Measurements from ENCODE around the gene ACYP2. TPM values are rescaled to one million over a fixed set of nuclear protein-coding genes. Genes with fewer than 3 reads are reported as not detected.
A peak's percentile ranks its signal among the peaks of the same experiment; 100 is the strongest.

The ACYP2 gene
- total and polyA plus RNA-seq, 11 donors: 39.7 to 107 (median 53.2) TPM

GRCh38 chr2:54185105-54185504, 69.7 kb downstream of the ACYP2 start:
- Histone ChIP-seq H3K36me3 (peaks cover 0 to 10% (median 0%) of the 10 kb centered on the region in 9 donors), H3K4me1 (no peaks in the 10 kb centered on the region), H3K27me3 (no peaks in the 10 kb centered on the region), H3K27ac (no peak overlapping the region), H3K9me3 (no peaks in the 10 kb centered on the region), H3K4me3 (no peak overlapping the region)
- intact Hi-C loops (cut with DNase I): no loop called here
- DNase-seq (no peak), ATAC-seq (no peak)
- WGBS, 4 donors: 71 to 100% (median 93%) methylated on average over 1 of the region's 1 CpG
- no peak for TF ChIP-seq CTCF (IDR thresholded peaks at IDR 0.05)
- TF ChIP-seq POLR2A (IDR thresholded peaks at IDR 0.05): no peak

DNA sequence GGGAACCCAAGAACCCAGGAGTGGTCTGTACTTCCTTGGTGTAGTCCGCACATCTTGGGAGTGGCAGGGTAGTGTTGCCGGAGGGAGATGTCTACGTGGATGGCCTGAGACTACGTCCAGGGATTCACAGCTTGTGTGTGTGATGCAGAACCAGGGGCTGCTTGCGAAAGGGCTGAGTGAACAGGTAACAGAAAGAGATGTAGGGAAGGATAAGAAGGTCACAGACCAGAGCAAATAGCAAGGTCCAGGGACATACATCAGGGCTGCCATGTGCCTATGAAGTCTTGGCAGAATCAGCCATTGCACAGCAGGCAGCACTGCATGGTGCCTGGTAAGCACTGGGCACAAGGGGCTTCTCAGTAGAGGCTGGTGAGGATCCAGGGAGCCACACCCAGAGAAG, 71.9 kb downstream of the ACYP2 start:
- H3K4me3 ChIP-seq: no peak overlapping the region
- no peaks in the 10 kb centered on the region for H3K4me1 ChIP-seq
- WGBS, 4 donors: 88 to 99% (median 98%) methylated on average over 5 of the region's 5 CpGs
- no peak for TF ChIP-seq POLR2A (IDR thresholded peaks at IDR 0.05)
- no peak for TF ChIP-seq CTCF (IDR thresholded peaks at IDR 0.05)
- H3K27me3 ChIP-seq: no peaks in the 10 kb centered on the region
- no peaks in the 10 kb centered on the region for H3K9me3 ChIP-seq
- no peak for DNase-seq
- peaks cover 0 to 14% (median 0%) of the 10 kb centered on the region in 9 donors for H3K36me3 ChIP-seq
- peak in 1 of 4 donors; percentile 27 for ATAC-seq
- intact Hi-C loops (cut with DNase I): no loop called here
- H3K27ac ChIP-seq: no peak overlapping the region

DNA sequence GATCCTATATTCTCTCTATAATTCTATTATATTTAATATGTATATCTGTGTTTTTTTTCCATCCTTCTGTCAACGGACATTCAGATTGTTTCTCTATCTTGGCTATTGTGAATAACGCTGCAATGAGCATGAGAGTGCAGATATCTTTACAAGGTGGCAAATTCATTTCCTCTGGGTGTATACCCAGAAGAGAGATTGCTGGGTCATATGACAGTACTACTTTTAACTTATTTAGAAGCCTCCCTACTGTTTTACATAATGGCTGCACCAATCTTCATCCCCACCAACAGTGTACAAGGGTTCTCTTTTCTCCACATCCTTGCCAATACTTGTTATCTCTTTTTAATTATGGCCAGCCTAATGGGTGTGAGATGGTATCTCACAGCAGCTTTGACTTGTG, 74.1 kb downstream of the ACYP2 start:
- TF ChIP-seq POLR2A (IDR thresholded peaks at IDR 0.05) (no peak), CTCF (IDR thresholded peaks at IDR 0.05) (no peak)
- H3K4me3 ChIP-seq: no peak overlapping the region
- no peak for DNase-seq
- peaks cover 0 to 10% (median 0%) of the 10 kb centered on the region in 9 donors for H3K36me3 ChIP-seq
- WGBS, 4 donors: 30 to 43% (median 41%) methylated on average over 2 of the region's 2 CpGs
- ATAC-seq: peak in 2 of 4 donors; percentile 41 to 48
- no peaks in the 10 kb centered on the region for H3K27me3 ChIP-seq
- no peaks in the 10 kb centered on the region for H3K4me1 ChIP-seq
- intact Hi-C loops (cut with DNase I): no loop called here
- no peak overlapping the region for H3K27ac ChIP-seq
- no peaks in the 10 kb centered on the region for H3K9me3 ChIP-seq

GRCh38 chr2:54191361-54192135, 76.1 kb downstream of the ACYP2 start:
- no peaks in the 10 kb centered on the region for H3K9me3 ChIP-seq
- H3K4me3 ChIP-seq: no peak overlapping the region
- ATAC-seq (no peak), DNase-seq (no peak)
- H3K4me1 ChIP-seq: peaks cover 0 to 2% (median 0%) of the 10 kb centered on the region in 12 donors
- intact Hi-C loops (cut with DNase I): no loop called here
- no peak overlapping the region for H3K27ac ChIP-seq
- H3K27me3 ChIP-seq: no peaks in the 10 kb centered on the region
- TF ChIP-seq CTCF (IDR thresholded peaks at IDR 0.05) (no peak), POLR2A (IDR thresholded peaks at IDR 0.05) (no peak)
- peaks cover 0 to 10% (median 0%) of the 10 kb centered on the region in 9 donors for H3K36me3 ChIP-seq
- 96 to 100% (median 99%) methylated on average over 2 of the region's 2 CpGs for WGBS, 4 donors
